H1 (cell line): ENCODE results near the gene S1PR1. TPM values are rescaled to one million over a fixed set of nuclear protein-coding genes. Genes with fewer than 3 reads are reported as not detected.

Experiments
- CBX5 ChIP-seq: fragments of 300-800, 300-1000 bp; sonication (generic); IDR thresholded peaks from 2 replicates; pipeline ENCODE4 v1.7.1; 2016; ENCODE audit warnings: antibody characterized with exemption, low read length, low read depth
- CHD1 ChIP-seq: IDR thresholded peaks from 2 replicates; pipeline ENCODE4 v1.6.1; 2012; ENCODE audit warnings: low read depth, low read length, improper control_type of control experiment
- E2F6 ChIP-seq: IDR thresholded peaks from 2 replicates; pipeline ENCODE4 v1.6.1; 2012; ENCODE audit warnings: inconsistent platforms
- PHF8 ChIP-seq: fragments of 200-600 bp; sonication (generic); conservative IDR thresholded peaks from 2 replicates; pipeline ENCODE4 v1.7.1; 2012; ENCODE audit warnings: low read depth, mild to moderate bottlenecking, inconsistent platforms, low read length, moderate library complexity
- SIN3A ChIP-seq, 2 experiments: IDR thresholded peaks in 1 of 2; conservative IDR thresholded peaks in 1 of 2; 2 replicates each; pipeline ENCODE4 v1.6.1; 2011 to 2012; ENCODE audit warnings: low read length in 2 of 2, improper control_type of control experiment in 1 of 2, low read depth in 1 of 2, mild to moderate bottlenecking in 1 of 2
- SIX5 ChIP-seq: IDR thresholded peaks from 2 replicates; pipeline ENCODE4 v1.6.1; 2011; ENCODE audit warnings: mild to moderate bottlenecking, low read depth, low read length
- SP2 ChIP-seq: IDR thresholded peaks from 2 replicates; pipeline ENCODE4 v1.6.1; 2012; ENCODE audit warnings: mild to moderate bottlenecking, low read length, inconsistent platforms
- SP4 ChIP-seq: IDR thresholded peaks from 2 replicates; pipeline ENCODE4 v1.6.1; 2012; ENCODE audit warnings: low read length, inconsistent platforms
- polyA plus RNA-seq, 7 experiments: library from polyadenylated mRNA; depleted of rRNA in 3 of 7; stranded (reverse) in 5 of 7; unstranded in 2 of 7; fragments of >200 nt in 5 of 7; fragments of 200-250 nt in 2 of 7; gene quantifications; 1 replicate in 5 of 7; 2 replicates in 1 of 7; 4 replicates in 1 of 7; pipeline versions ENCODE4 v1.2.1 to v1.2.3, GENCODE V29; 2011 to 2013; ENCODE audit warnings: missing spikeins in 2 of 7, mixed read lengths in 2 of 7
- total RNA-seq: library from RNA; stranded (reverse); fragmentation: NEBNext Ultra II Directional; extraction: Animal tissue kit (Norgen Biotek cat#: 25700); gene quantifications from 2 replicates; pipeline ENCODE4 v1.2.1, GENCODE V29; 2021

S1PR1 gene
- total and polyA plus RNA-seq, 2 of the 8 experiments (the other 6 are each of a cell fraction or from before 2014, with no cell fraction given) = 3.5 to 5.5 TPM

- TF ChIP-seq SP4 (no peak), SIN3A (conservative IDR thresholded peaks at IDR 0.05 in 1 of 2, IDR thresholded peaks at IDR 0.05 in 1 of 2; ENCODE audit: low read depth in 1 of 2, low read length in 2 of 2) (no peak), SP2 (no peak), E2F6 (no peak), SIX5 (no peak), CBX5 (no peak), PHF8 (no peak), CHD1 (no peak)
Measured at GRCh38 chr1:101276818-101277217, 40.0 kb downstream of the S1PR1 start (continued).
